Measurements from ENCODE around the gene SURF6. TPM values are rescaled to one million over a fixed set of nuclear protein-coding genes. Genes with fewer than 3 reads are reported as not detected.

SURF6 gene
- total RNA-seq, 1 experiment from 2014 or later = 56.3 TPM

DNA sequence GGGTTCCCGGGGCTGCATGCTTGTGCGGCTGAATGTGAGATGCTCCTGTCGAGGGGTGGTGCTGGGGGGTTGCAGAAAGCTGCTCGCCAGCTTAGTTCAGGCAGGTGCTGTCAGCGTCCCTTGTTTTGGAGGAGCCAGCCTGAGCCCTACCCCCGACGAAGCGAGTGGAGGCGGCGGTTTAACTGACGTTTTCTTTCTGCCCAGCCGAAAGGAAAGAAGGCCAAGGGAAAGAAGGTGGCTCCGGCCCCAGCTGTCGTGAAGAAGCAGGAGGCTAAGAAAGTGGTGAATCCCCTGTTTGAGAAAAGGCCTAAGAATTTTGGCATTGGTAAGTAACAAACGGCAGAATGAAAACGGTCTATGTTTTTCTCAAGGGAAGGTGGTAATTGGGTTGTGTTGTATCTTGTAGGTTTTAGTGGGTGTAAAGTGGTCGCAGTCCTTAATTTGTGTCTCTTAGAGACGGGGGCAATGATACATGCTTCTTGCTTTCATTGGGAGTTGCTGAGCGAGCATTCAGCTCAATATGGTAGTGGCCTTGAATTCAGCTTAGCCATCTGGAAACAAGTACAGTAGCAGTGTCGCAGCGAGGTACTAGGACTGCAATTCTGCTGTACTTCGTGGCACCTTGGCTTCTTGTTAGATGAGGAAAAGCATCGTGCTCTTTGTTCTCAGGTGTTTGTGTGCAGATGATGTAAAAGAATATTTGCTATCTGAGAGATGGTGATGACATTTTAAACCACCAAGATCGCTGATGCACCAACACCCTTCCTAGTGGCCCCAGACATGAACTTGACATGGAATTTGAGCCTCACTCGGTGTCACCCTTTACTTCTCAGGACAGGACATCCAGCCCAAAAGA, 13.0 kb upstream of the SURF6 start:
- H3K4ac ChIP-seq (ENCODE audit: low read depth, low read length) = peak overlapping the region; percentile 77
- no peak overlapping the region for H2BK12ac ChIP-seq (ENCODE audit: insufficient read length, low read depth, low read length)
- H3K79me2 ChIP-seq (ENCODE audit: insufficient read depth, low read length) = peaks cover 13% of the 10 kb centered on the region; the same call in 1 of the 2 replicates
- H3K9me3 Mint-ChIP-seq = peaks cover 0 to 3% of the 10 kb centered on the region in 2 experiments; a peak in 1 of 5 replicates
- peak overlapping the region; percentile 55 for H2AK5ac ChIP-seq (ENCODE audit: insufficient read length, low read length)
- H3K18ac ChIP-seq (ENCODE audit: insufficient read length, low read depth, low read length) = peak overlapping the region; percentile 94
- H4K20me1 ChIP-seq (ENCODE audit: control insufficient read depth, insufficient read depth, insufficient read length) = no peaks in the 10 kb centered on the region
- H3K23ac ChIP-seq (ENCODE audit: insufficient read length, low read depth, low read length) = peak overlapping the region; percentile 4
- no peak overlapping the region for H2BK120ac ChIP-seq (ENCODE audit: low read depth, low read length, poor library complexity, severe bottlenecking)
- peaks cover 5% of the 10 kb centered on the region for H3K23me2 ChIP-seq (ENCODE audit: insufficient read length, low read depth, low read length, poor library complexity, severe bottlenecking)
- H2BK20ac ChIP-seq (ENCODE audit: low read depth, low read length, poor library complexity, severe bottlenecking) = no peak overlapping the region
- WGBS (ENCODE audit: extremely low coverage, insufficient read length, low lambda C conversion rate) = no CpG with 5 or more reads among the region's 25 CpGs
- H3K4me1 Mint-ChIP-seq = peaks cover 22 to 34% of the 10 kb centered on the region in 2 experiments
- H3K4me2 ChIP-seq (ENCODE audit: insufficient read depth, insufficient read length, low read length) = peak overlapping the region; percentile 98
- no peak overlapping the region for H3K27ac ChIP-seq (ENCODE audit: insufficient read length, low read depth, low read length)
- H3K9ac ChIP-seq (ENCODE audit: extremely low read depth, insufficient read length, low read length) = peak overlapping the region; percentile 99
- no peaks in the 10 kb centered on the region; the same call in 1 of the 2 replicates for H3K4me1 ChIP-seq (ENCODE audit: insufficient read depth, low read length)
- H2BK15ac ChIP-seq (ENCODE audit: low read depth, low read length) = no peak overlapping the region
- H3K27me3 Mint-ChIP-seq (ENCODE audit: low read depth) = no peaks in the 10 kb centered on the region
- H3K27ac Mint-ChIP-seq = peak overlapping the region; percentile 97 to 100 (median 99)
- no peak overlapping the region for H2AFZ ChIP-seq (ENCODE audit: low read length)
- H3T11ph ChIP-seq (ENCODE audit: low read length) = no peak overlapping the region
- H3K79me1 ChIP-seq (ENCODE audit: insufficient read depth, low read depth, low read length, poor library complexity, severe bottlenecking) = peaks cover 10% of the 10 kb centered on the region
- no peak for DNase-seq
- peak overlapping the region; percentile 97 for H3K14ac ChIP-seq (ENCODE audit: insufficient read depth, low read length)
- peak overlapping the region; percentile 81 for H4K5ac ChIP-seq (ENCODE audit: insufficient read length, low read depth, low read length)
- H3K4me3 Mint-ChIP-seq = peak overlapping the region; percentile 95 to 99
- H3K56ac ChIP-seq (ENCODE audit: insufficient read length, low read depth, low read length) = no peak overlapping the region
- peak overlapping the region; percentile 97 for H4K91ac ChIP-seq (ENCODE audit: insufficient read length, low read depth, low read length)
- TF ChIP-seq, protein P1, sequence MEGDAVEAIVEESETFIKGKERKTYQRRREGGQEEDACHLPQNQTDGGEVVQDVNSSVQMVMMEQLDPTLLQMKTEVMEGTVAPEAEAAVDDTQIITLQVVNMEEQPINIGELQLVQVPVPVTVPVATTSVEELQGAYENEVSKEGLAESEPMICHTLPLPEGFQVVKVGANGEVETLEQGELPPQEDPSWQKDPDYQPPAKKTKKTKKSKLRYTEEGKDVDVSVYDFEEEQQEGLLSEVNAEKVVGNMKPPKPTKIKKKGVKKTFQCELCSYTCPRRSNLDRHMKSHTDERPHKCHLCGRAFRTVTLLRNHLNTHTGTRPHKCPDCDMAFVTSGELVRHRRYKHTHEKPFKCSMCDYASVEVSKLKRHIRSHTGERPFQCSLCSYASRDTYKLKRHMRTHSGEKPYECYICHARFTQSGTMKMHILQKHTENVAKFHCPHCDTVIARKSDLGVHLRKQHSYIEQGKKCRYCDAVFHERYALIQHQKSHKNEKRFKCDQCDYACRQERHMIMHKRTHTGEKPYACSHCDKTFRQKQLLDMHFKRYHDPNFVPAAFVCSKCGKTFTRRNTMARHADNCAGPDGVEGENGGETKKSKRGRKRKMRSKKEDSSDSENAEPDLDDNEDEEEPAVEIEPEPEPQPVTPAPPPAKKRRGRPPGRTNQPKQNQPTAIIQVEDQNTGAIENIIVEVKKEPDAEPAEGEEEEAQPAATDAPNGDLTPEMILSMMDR (conservative IDR thresholded peaks at IDR 0.05) = no peak
- H2BK5ac ChIP-seq (ENCODE audit: insufficient read length, low read length) = peak overlapping the region; percentile 17
- H3K9me3 ChIP-seq (ENCODE audit: control insufficient read depth, low read depth, low read length) = no peaks in the 10 kb centered on the region
- peaks cover 60 to 83% (median 77%) of the 10 kb centered on the region in 3 experiments for H3K36me3 Mint-ChIP-seq (ENCODE audit: insufficient read depth in 1 of 3, low read depth in 3 of 3)
- no peak overlapping the region for H4K8ac ChIP-seq (replicated peaks; ENCODE audit: insufficient read length, low read depth, low read length)
- no peaks in the 10 kb centered on the region for H3K27me3 ChIP-seq (ENCODE audit: insufficient read depth, low read length)

Data from H9 (cell line).